Panc1 (cell line): Measurements from ENCODE around the gene DUSP16. TPM values are rescaled to one million over a fixed set of nuclear protein-coding genes. Genes with fewer than 3 reads are reported as not detected.

Source experiments
- ATAC-seq: fragments of 200-7000 bp; cut with Tn5 transposase; 2 replicates; pipeline ENCODE4 v1.9.1; 2020; ENCODE audit warnings: mild to moderate bottlenecking, moderate library complexity
- BruUV-seq: library from RNA; stranded (reverse); fragments of 400-500 nt; replicated peaks from 2 replicates; lab custom pipeline; 2021; lab: Mats Ljungman, UMichigan
- CTCF ChIA-PET: fragments of 300-600 bp; sonication (Branson Sonifier 250); formaldehyde crosslinking; loops from one replicate; lab custom pipeline; 2022; ENCODE audit warnings: antibody characterized with exemption; lab: Charles Lee
- POLR2A ChIA-PET: fragments of 300-600 bp; sonication (Branson Sonifier 250); formaldehyde crosslinking; loops from one replicate; lab custom pipeline; 2022; ENCODE audit warnings: antibody characterized with exemption; lab: Charles Lee
- DNase-seq: peaks from one replicate; pipeline ENCODE4 v3.0.0-alpha.2; 2010; ENCODE audit warnings: low read depth, low spot score
- H3K27ac ChIP-seq: 2 replicates; pipeline ENCODE4 v1.5.1; 2011; ENCODE audit warnings: mild to moderate bottlenecking, low read length, inconsistent platforms
- H3K27me3 ChIP-seq: fragments of 200-500 bp; sonication (Bioruptor generic); 2 replicates; pipeline ENCODE4 v1.6.0; 2014; ENCODE audit warnings: low read length, inconsistent platforms; ENCODE audit not compliant: control insufficient read depth, insufficient read depth
- H3K36me3 ChIP-seq: fragments of 200-500 bp; sonication (Bioruptor generic); 2 replicates; pipeline ENCODE4 v1.5.1; 2014; ENCODE audit warnings: inconsistent platforms, mild to moderate bottlenecking, low read length, moderate library complexity; ENCODE audit not compliant: control insufficient read depth, insufficient read depth
- H3K4me1 ChIP-seq: 2 replicates; pipeline ENCODE4 v1.5.1; 2011; ENCODE audit warnings: inconsistent platforms, mild to moderate bottlenecking, low read length, moderate library complexity; ENCODE audit not compliant: control insufficient read depth, insufficient read depth
- H3K4me3 ChIP-seq, 2 experiments: 2 replicates each; pipeline ENCODE4 v1.5.1; 2011 to 2012; ENCODE audit warnings: low read depth in 2 of 2, low read length in 2 of 2, mild to moderate bottlenecking in 2 of 2, inconsistent platforms in 1 of 2, moderate library complexity in 1 of 2
- H3K9me3 ChIP-seq: fragments of 200-500 bp; sonication (Bioruptor generic); 2 replicates; pipeline ENCODE4 v1.5.1; 2014; ENCODE audit warnings: low read depth, mild to moderate bottlenecking, inconsistent platforms, low read length, moderate library complexity; ENCODE audit not compliant: control insufficient read depth, insufficient read depth
- POLR2AphosphoS5 ChIP-seq: IDR thresholded peaks from 2 replicates; pipeline ENCODE4 v1.6.1; 2012; ENCODE audit warnings: mild to moderate bottlenecking, low read depth, low read length, moderate library complexity
- SIN3A ChIP-seq: IDR thresholded peaks from 2 replicates; pipeline ENCODE4 v1.6.1; 2012; ENCODE audit warnings: low read depth, mild to moderate bottlenecking, low read length, moderate library complexity, borderline replicate concordance; ENCODE audit not compliant: insufficient read depth
- TCF7L2 ChIP-seq: IDR thresholded peaks from 2 replicates; pipeline ENCODE4 v1.6.1; 2011; ENCODE audit warnings: mild to moderate bottlenecking, low read depth, low read length, inconsistent platforms
- in situ Hi-C: cut with HindIII; loops from 2 replicates; pipeline ENCODE4 v1.10.0; 2016; ENCODE audit warnings: low sequenced_read_pairs, low pct_unique_long_range_greater_than_20kb
- intact Hi-C: fragments of 100-400 bp; cut with micrococcal nuclease; formaldehyde crosslinking; loops from one replicate; pipeline ENCODE4 v1.10.0; 2022; ENCODE audit not compliant: unreplicated experiment
- total RNA-seq: library from RNA; stranded (reverse); gene quantifications from one replicate; pipeline ENCODE4 v1.2.1, GENCODE V29; 2021; ENCODE audit not compliant: unreplicated experiment
- TF ChIP-seq, protein P1 (sequence below): fragments of 450-650 bp; IDR thresholded peaks from 2 replicates; pipeline ENCODE4 v1.5.1; 2017; ENCODE audit warnings: mild to moderate bottlenecking
- TF ChIP-seq, protein P2 (sequence below), 2 experiments: IDR thresholded peaks; 2 replicates each; pipeline ENCODE4 v1.6.1; 2011 to 2012; ENCODE audit warnings: low read depth in 2 of 2, control low read depth in 1 of 2, low read length in 1 of 2, mild to moderate bottlenecking in 1 of 2, moderate library complexity in 1 of 2; ENCODE audit not compliant: insufficient read depth in 1 of 2

DUSP16 gene
- total RNA-seq, 1 experiment from 2014 or later: 12.9 TPM

DNA sequence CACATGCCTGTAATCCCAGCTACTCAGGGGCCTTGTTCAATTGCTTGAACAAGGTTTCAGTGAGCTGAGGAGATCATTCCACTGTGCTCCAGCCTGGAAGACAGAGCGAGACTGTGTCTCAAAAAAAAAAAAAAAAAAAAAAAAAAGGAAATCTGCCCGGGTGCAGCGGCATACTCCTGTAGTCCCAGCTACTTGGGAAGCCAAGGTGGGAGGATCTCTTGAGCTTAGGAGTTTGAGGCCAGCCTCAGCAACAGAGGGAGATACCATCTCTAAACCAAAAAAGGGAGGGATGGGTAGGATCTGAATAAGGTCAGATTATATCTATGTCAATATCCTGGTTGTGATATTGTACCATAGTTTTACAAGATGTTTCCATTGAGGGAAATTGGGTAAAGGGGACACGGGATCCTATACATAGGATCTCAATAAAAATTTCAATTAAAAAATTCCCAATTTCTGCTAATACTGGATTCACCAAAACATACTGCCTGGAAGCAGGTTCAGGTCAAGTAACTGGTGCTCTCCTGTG, 129.4 kb downstream of the DUSP16 start:
- Histone ChIP-seq H3K36me3 (no peaks in the 10 kb centered on the region), H3K9me3 (no peaks in the 10 kb centered on the region), H3K27me3 (no peaks in the 10 kb centered on the region), H3K4me1 (no peaks in the 10 kb centered on the region), H3K4me3 (no peak overlapping the region), H3K27ac (no peak overlapping the region)
- ChIA-PET POLR2A (no interaction called here), CTCF (no interaction called here)
- BruUV-seq: no TSS peak
- TF ChIP-seq POLR2AphosphoS5: no peak
- no peak for TF ChIP-seq TCF7L2
- TF ChIP-seq, protein P1, sequence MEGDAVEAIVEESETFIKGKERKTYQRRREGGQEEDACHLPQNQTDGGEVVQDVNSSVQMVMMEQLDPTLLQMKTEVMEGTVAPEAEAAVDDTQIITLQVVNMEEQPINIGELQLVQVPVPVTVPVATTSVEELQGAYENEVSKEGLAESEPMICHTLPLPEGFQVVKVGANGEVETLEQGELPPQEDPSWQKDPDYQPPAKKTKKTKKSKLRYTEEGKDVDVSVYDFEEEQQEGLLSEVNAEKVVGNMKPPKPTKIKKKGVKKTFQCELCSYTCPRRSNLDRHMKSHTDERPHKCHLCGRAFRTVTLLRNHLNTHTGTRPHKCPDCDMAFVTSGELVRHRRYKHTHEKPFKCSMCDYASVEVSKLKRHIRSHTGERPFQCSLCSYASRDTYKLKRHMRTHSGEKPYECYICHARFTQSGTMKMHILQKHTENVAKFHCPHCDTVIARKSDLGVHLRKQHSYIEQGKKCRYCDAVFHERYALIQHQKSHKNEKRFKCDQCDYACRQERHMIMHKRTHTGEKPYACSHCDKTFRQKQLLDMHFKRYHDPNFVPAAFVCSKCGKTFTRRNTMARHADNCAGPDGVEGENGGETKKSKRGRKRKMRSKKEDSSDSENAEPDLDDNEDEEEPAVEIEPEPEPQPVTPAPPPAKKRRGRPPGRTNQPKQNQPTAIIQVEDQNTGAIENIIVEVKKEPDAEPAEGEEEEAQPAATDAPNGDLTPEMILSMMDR: no peak
- no peak for TF ChIP-seq SIN3A
- TF ChIP-seq, protein P2, sequence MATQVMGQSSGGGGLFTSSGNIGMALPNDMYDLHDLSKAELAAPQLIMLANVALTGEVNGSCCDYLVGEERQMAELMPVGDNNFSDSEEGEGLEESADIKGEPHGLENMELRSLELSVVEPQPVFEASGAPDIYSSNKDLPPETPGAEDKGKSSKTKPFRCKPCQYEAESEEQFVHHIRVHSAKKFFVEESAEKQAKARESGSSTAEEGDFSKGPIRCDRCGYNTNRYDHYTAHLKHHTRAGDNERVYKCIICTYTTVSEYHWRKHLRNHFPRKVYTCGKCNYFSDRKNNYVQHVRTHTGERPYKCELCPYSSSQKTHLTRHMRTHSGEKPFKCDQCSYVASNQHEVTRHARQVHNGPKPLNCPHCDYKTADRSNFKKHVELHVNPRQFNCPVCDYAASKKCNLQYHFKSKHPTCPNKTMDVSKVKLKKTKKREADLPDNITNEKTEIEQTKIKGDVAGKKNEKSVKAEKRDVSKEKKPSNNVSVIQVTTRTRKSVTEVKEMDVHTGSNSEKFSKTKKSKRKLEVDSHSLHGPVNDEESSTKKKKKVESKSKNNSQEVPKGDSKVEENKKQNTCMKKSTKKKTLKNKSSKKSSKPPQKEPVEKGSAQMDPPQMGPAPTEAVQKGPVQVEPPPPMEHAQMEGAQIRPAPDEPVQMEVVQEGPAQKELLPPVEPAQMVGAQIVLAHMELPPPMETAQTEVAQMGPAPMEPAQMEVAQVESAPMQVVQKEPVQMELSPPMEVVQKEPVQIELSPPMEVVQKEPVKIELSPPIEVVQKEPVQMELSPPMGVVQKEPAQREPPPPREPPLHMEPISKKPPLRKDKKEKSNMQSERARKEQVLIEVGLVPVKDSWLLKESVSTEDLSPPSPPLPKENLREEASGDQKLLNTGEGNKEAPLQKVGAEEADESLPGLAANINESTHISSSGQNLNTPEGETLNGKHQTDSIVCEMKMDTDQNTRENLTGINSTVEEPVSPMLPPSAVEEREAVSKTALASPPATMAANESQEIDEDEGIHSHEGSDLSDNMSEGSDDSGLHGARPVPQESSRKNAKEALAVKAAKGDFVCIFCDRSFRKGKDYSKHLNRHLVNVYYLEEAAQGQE (IDR thresholded peaks at IDR 0.05; ENCODE audit: insufficient read depth in 1 of 2, low read depth in 2 of 2, low read length in 1 of 2): no peak
- intact Hi-C loops: no loop called here
- DNase-seq (no peak), ATAC-seq (no peak)
- in situ Hi-C loops: no loop called here

DNA sequence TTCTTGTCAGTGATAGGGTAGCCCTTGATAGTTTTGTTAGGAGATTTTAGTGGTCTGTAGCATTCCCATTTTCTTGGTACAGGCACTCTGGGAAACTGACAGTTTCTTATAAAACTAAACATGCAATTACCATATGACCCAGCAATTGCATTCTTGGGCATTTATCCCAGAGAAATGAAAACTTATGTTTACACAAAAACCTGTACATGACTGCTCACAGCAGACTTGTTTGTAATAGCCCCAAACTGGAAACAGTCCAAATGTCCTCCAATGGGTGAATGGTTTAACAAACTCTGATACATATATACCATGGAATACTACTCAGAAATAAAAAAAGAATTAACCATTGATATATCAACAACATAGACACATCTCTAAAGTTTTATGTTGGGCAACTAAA, 130.3 kb downstream of the DUSP16 start:
- CTCF ChIA-PET: no interaction called here
- in situ Hi-C loops: no loop called here
- Histone ChIP-seq H3K4me3 (no peak overlapping the region), H3K4me1 (no peaks in the 10 kb centered on the region), H3K27me3 (no peaks in the 10 kb centered on the region), H3K9me3 (no peaks in the 10 kb centered on the region), H3K36me3 (no peaks in the 10 kb centered on the region), H3K27ac (no peak overlapping the region)
- no peak for TF ChIP-seq SIN3A
- no peak for TF ChIP-seq TCF7L2
- TF ChIP-seq, protein P1: no peak
- TF ChIP-seq, protein P2 (IDR thresholded peaks at IDR 0.05; ENCODE audit: insufficient read depth in 1 of 2, low read depth in 2 of 2, low read length in 1 of 2): no peak
- no peak for TF ChIP-seq POLR2AphosphoS5
- intact Hi-C loops: no loop called here
- BruUV-seq: no TSS peak
- POLR2A ChIA-PET: no interaction called here
- ATAC-seq (no peak), DNase-seq (no peak)
